ENCODE results near the gene AGMO.

DNA sequence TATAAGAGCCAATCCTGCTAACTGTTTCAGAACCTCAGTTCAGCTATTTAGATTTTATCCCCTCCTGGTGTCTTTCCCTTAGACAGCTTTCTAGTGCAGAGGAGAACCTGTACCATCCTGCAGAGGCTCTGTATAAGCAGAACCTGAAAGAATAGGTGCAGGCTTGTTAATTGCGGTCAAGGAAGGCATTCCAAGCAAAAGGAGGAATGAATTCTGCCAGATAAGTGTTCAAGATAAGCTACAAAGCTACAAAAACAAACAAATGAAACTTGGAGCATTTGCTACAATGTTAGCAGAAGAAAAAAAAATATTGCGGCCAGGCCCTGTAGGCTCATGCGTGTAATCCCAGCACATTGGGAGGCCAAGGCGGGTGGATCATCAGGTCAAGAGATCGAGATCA lies 32.6 kb upstream of the AGMO start:
- TF ChIP-seq POLR2A (IDR thresholded peaks at IDR 0.05): no peak
- TF ChIP-seq, protein P1, sequence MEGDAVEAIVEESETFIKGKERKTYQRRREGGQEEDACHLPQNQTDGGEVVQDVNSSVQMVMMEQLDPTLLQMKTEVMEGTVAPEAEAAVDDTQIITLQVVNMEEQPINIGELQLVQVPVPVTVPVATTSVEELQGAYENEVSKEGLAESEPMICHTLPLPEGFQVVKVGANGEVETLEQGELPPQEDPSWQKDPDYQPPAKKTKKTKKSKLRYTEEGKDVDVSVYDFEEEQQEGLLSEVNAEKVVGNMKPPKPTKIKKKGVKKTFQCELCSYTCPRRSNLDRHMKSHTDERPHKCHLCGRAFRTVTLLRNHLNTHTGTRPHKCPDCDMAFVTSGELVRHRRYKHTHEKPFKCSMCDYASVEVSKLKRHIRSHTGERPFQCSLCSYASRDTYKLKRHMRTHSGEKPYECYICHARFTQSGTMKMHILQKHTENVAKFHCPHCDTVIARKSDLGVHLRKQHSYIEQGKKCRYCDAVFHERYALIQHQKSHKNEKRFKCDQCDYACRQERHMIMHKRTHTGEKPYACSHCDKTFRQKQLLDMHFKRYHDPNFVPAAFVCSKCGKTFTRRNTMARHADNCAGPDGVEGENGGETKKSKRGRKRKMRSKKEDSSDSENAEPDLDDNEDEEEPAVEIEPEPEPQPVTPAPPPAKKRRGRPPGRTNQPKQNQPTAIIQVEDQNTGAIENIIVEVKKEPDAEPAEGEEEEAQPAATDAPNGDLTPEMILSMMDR (IDR thresholded peaks at IDR 0.05): no peak

Measured in testis (tissue), 2 donors.